Activated CD4-positive, alpha-beta T cell treated with anti-CD3 and anti-CD28 coated beads, Interleukin-2, amount 50 U/mL, for 24 hours (primary cell): ENCODE measurements around the gene SUMO3.
"Not testable (repeated sequence)": the region's sequence is repeated elsewhere in the genome, so short reads cannot be mapped to it uniquely, and the experiment has no call there.

Source experiments
- DNase-seq, 2 donors: peaks; one replicate each; pipeline ENCODE4 v3.0.0-alpha.2; 2020; ENCODE audit warnings: low read depth in 1 of 2, low spot score in 1 of 2

Gene SUMO3

DNA sequence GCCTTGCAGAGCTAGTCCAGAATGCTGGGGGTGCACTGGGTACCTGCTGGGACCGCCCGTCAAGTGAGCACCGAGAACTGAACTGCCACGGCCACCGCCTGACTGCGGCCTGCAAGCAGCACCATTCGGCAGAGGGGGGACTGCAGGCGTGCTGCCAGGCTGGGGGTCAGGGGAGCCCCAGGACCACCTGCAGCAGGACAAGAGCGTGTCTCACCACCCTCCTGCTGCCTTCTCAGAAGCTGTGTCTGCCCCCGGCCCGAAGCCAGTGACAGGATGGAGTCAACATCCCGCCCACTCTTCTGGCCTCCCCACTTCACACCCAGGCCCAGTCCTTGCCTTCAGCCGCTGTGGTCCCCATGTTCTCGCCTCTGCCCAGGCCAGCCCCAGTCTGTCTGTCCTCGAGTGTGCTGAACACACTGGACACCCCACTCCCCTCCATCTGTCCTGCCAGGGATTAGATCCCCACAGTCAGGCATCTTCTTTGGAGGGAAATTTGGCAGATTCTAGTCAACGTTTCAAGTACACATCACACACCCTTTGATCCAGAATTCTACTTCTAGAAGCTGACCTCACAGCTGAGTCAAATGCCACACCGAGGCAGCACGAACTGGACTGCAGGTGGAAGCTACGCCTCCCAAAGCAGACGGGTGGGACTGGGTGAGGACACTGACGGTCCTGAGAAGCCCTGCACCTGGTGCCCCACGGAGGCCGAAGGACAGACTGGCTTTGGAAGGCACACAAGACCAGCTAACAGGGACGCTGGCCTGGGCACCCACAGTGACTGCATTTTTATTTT is 29.6 kb upstream of the SUMO3 start:
- DNase-seq: no peak

GRCh38 chr21:44846485-44847260 is 28.8 kb upstream of the SUMO3 start:
- DNase-seq: peak in 1 of 2 donors; percentile 27

DNA sequence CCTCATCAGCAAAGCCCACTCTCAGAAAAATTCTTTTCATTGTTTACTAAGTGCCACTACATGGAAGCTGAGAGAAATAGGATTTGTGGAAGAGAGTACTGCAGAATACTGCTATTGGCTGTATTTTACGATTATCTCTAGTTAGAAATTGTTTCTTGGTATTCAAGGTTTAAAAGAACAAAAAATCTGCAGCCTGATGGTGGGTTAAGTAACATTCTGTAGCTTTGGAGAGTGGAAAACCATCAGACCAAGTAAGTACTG is 28.3 kb upstream of the SUMO3 start:
- no peak for DNase-seq

- peak; percentile 21 to 43 for DNase-seq
These were observed 27.8 kb upstream of the SUMO3 start for GRCh38 chr21:44845418-44846223.

DNA sequence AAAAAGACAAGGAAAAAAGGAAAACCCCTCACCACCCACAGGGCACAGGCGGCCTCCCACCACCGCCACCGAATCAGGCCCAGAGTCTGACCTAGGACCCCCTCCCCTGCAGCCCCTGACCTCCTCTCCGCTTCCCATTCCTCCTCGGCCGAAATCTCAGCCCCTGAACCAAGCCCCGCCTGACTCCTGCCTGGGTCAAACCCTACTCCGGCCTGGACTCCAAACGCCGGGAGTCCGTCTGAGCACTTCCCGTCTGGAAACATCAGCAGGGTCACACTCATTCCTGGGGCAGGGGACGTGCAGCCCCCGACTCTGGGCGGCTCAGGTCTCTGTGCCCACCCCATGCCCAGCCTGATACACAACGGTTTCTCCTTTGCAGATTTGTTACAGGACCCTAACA is 26.4 kb upstream of the SUMO3 start:
- DNase-seq: no peak

- DNase-seq: no peak
These were observed 25.0 kb upstream of the SUMO3 start for GRCh38 chr21:44842721-44843445.

- no peak for DNase-seq
These were observed 24.2 kb upstream of the SUMO3 start for GRCh38 chr21:44842087-44842486.

- DNase-seq: no peak
These were observed 22.9 kb upstream of the SUMO3 start for GRCh38 chr21:44840771-44841170.

- no peak for DNase-seq
These were observed 21.1 kb upstream of the SUMO3 start for GRCh38 chr21:44838951-44839350.

DNA sequence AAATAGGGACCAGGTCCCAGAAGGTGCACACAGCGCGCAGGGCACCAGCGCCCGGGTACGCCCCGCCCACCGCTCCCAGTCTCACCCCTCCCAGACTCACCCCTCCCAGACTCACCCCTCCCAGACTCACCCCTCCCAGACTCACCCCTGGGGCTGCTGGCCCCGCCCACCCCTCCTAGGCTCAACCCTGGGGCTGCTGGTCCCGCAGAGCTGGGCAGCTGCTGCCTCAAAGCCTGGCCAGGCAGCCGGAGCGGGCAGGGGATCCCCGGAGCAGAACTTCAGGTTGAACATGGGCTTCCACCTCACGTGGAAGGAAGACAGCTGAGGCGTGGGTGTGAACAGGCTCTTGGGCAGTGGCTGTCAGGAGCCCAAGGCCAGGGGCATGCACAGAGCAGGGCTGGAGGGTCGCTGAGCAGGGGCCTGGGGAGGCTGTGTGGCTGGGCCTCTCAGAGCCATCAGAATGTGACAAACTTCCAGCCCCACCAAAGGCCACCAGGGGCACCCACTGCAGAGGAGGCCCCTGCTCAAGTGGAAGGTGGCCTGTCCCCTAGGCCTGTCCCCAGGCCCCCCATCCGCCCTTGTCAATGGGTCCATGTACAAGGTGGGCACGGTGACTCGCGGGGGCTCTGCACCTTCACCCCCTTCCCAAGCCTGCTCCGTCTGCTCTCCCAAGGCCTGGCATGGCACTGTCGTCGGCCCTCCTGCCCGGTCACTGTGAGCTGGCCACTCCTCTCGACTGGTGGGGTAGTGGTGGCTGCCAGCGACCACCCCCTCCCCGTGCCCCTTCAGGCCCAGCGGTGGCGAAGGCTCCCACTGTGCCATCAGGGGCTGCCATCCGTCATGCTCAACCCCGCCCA is 20.4 kb upstream of the SUMO3 start:
- DNase-seq: no peak

DNA sequence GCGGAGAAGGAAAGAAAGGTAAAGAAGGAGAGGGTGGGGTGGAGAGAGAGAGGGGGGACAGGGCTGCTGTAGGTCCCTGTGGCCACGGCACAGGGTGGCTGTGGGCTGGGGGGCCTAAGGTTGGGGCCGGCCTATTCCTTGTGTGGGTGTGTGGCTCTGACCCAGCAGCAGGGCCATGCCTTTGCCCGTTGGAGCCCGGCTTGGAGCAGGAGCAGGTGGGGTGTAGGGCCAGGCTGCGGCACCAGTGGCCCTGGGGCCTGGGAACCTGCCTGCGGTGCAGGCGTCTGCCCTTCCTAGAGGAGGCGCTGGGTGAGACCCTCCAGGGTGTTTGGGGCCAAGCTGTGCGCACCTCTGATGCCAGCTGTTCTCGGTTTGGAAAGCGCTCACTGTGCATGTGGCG is 19.7 kb upstream of the SUMO3 start:
- DNase-seq: no peak

GRCh38 chr21:44836666-44837471 is 19.0 kb upstream of the SUMO3 start:
- no peak for DNase-seq

GRCh38 chr21:44836349-44836665 is 18.4 kb upstream of the SUMO3 start:
- no peak for DNase-seq

DNA sequence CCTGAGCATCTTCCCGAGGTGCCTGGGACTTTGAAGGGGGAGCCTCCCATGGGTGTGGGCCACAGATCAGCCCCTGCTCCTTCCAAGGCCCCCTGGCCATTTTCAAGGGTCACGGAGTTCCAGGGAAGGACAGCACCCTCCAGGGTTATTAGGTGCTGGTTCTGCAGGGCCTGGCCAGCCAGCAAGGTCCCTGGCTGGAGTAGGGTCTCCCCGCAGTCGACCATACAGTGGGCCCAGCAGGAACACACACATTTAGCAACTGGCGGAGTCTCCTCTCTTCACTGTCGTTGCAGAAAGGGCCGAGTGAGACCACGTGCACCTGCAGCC is 17.7 kb upstream of the SUMO3 start:
- no peak for DNase-seq

- no peak for DNase-seq
These were observed 17.2 kb upstream of the SUMO3 start for GRCh38 chr21:44834951-44835646.

DNA sequence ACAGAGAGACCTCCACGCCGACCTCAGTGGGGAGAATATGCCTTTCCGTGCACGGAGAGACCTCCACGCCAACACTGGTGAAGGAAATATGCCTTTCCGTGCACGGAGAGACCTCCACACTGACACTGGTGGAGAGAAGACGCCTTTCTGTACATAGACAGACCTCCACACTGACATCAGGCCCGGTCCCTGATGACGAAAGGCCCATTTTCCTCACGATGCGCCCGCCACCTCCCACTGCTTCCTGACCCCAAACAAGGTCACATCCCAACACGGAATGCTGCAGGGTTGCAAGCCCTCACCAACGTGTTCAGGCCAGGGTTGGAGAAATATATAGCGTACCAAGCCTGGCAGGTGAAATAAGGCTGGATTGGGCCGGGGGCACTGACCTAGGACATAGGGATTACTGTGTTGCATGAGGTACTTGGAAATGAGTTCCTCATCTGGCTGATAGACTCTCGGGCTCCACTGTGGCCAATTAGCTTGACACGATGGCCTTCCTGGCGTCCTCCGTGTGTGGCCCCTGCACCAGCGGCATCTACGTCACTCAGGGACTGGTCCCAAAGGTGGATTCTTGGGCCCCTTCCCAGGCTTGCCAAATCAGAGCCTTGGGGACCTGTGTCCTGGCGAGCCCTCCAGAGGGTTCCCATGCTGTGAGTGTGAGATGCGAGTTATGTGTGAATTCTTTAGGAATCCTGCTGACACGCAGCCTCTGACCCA is 16.5 kb upstream of the SUMO3 start:
- no peak for DNase-seq

- DNase-seq: no peak
These were observed 15.8 kb upstream of the SUMO3 start for GRCh38 chr21:44833663-44834062.

DNA sequence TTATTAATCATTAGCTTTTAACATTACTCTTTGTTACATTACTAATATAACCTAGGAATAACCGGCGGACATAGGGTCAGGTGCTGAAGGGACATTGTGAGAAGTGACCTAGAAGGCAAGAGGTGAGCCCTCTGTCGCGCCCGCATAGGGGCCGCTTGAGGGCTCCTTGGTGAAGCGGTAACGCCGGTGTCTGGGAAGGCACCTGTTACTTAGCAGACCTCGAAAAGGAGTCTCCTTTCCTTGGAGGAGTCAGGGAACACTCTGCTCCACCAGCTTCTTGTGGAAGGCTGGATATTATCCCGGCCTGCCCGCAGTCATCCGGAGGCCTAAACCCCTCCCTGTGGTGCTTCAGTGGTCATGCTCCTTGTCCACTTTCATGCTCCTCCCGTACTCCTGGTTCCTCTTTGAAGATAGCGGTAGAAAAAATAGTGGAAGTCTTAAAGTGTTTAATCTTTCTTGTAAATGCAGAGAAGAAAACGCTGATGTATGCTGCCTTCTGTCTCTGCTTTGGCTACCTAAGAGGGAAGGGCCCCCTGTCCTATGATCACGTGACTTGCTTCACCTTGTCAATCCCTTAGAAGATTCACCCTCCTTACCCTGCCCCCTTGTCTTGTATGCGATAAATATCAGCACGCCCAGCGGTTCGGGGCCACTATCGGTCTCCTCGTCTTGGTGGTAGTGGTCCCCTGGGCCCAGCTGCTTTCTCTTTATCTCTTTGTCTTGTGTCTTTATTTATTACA is 14.8 kb upstream of the SUMO3 start:
- not testable (repeated sequence) for DNase-seq
